ENCODE measurements around the gene SLITRK3.

GRCh38 chr3:165144271-165144670 is 51.9 kb downstream of the SLITRK3 start:
- TF ChIP-seq, protein P1, sequence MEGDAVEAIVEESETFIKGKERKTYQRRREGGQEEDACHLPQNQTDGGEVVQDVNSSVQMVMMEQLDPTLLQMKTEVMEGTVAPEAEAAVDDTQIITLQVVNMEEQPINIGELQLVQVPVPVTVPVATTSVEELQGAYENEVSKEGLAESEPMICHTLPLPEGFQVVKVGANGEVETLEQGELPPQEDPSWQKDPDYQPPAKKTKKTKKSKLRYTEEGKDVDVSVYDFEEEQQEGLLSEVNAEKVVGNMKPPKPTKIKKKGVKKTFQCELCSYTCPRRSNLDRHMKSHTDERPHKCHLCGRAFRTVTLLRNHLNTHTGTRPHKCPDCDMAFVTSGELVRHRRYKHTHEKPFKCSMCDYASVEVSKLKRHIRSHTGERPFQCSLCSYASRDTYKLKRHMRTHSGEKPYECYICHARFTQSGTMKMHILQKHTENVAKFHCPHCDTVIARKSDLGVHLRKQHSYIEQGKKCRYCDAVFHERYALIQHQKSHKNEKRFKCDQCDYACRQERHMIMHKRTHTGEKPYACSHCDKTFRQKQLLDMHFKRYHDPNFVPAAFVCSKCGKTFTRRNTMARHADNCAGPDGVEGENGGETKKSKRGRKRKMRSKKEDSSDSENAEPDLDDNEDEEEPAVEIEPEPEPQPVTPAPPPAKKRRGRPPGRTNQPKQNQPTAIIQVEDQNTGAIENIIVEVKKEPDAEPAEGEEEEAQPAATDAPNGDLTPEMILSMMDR (IDR thresholded peaks at IDR 0.05) = no peak
- no peak for TF ChIP-seq POLR2A (IDR thresholded peaks at IDR 0.05)

All from esophagus squamous epithelium (tissue), 4 donors.